SK-N-SH (cell line): ENCODE results near the gene ACSL3.

ENCODE experiments used
- MXI1 ChIP-seq: IDR thresholded peaks from 2 replicates; pipeline ENCODE4 v1.6.1; 2012; ENCODE audit warnings: mild to moderate bottlenecking, low read depth, low read length, improper control_type of control experiment
- POLR2AphosphoS5 ChIP-seq: IDR thresholded peaks from 2 replicates; pipeline ENCODE4 v1.6.1; 2012; ENCODE audit warnings: low read depth, low read length
- TF ChIP-seq, protein P1 (sequence below): IDR thresholded peaks from 2 replicates; pipeline ENCODE4 v1.6.1; 2012; ENCODE audit warnings: mild to moderate bottlenecking, low read depth, low read length, moderate library complexity
- TF ChIP-seq, protein P2 (sequence below): IDR thresholded peaks from 2 replicates; pipeline ENCODE4 v1.4.0; 2012; ENCODE audit warnings: low read depth, borderline replicate concordance
- TF ChIP-seq, protein P3 (sequence below): fragments of 200-600 bp; sonication (generic); IDR thresholded peaks from 2 replicates; pipeline ENCODE4 v1.6.1; 2017; ENCODE audit warnings: antibody characterized with exemption, mild to moderate bottlenecking, moderate library complexity

DNA sequence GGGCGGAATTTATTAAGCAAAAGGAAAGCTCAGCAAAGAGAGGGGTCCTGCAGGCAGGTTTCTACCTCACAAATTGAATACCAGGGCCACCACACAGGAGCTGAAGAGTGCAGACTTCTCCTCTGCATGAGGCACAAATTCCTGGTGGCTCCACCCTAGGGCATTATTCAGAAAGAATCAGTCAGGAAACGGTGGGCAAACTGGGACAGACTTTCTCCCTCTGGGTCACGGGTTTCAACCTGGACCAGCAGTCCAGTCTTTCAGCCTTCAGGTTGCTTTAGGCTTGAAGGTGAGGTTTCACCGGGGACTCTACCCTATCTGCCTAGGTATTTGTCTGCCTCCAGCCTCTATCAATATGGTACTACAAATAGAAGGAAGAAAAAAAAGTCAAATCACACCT lies 41.8 kb downstream of the ACSL3 start:
- TF ChIP-seq POLR2AphosphoS5 (no peak), MXI1 (no peak)
- TF ChIP-seq, protein P1, sequence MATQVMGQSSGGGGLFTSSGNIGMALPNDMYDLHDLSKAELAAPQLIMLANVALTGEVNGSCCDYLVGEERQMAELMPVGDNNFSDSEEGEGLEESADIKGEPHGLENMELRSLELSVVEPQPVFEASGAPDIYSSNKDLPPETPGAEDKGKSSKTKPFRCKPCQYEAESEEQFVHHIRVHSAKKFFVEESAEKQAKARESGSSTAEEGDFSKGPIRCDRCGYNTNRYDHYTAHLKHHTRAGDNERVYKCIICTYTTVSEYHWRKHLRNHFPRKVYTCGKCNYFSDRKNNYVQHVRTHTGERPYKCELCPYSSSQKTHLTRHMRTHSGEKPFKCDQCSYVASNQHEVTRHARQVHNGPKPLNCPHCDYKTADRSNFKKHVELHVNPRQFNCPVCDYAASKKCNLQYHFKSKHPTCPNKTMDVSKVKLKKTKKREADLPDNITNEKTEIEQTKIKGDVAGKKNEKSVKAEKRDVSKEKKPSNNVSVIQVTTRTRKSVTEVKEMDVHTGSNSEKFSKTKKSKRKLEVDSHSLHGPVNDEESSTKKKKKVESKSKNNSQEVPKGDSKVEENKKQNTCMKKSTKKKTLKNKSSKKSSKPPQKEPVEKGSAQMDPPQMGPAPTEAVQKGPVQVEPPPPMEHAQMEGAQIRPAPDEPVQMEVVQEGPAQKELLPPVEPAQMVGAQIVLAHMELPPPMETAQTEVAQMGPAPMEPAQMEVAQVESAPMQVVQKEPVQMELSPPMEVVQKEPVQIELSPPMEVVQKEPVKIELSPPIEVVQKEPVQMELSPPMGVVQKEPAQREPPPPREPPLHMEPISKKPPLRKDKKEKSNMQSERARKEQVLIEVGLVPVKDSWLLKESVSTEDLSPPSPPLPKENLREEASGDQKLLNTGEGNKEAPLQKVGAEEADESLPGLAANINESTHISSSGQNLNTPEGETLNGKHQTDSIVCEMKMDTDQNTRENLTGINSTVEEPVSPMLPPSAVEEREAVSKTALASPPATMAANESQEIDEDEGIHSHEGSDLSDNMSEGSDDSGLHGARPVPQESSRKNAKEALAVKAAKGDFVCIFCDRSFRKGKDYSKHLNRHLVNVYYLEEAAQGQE, result no peak
- TF ChIP-seq, protein P2, sequence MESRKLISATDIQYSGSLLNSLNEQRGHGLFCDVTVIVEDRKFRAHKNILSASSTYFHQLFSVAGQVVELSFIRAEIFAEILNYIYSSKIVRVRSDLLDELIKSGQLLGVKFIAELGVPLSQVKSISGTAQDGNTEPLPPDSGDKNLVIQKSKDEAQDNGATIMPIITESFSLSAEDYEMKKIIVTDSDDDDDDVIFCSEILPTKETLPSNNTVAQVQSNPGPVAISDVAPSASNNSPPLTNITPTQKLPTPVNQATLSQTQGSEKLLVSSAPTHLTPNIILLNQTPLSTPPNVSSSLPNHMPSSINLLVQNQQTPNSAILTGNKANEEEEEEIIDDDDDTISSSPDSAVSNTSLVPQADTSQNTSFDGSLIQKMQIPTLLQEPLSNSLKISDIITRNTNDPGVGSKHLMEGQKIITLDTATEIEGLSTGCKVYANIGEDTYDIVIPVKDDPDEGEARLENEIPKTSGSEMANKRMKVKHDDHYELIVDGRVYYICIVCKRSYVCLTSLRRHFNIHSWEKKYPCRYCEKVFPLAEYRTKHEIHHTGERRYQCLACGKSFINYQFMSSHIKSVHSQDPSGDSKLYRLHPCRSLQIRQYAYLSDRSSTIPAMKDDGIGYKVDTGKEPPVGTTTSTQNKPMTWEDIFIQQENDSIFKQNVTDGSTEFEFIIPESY, result no peak
- TF ChIP-seq, protein P3, sequence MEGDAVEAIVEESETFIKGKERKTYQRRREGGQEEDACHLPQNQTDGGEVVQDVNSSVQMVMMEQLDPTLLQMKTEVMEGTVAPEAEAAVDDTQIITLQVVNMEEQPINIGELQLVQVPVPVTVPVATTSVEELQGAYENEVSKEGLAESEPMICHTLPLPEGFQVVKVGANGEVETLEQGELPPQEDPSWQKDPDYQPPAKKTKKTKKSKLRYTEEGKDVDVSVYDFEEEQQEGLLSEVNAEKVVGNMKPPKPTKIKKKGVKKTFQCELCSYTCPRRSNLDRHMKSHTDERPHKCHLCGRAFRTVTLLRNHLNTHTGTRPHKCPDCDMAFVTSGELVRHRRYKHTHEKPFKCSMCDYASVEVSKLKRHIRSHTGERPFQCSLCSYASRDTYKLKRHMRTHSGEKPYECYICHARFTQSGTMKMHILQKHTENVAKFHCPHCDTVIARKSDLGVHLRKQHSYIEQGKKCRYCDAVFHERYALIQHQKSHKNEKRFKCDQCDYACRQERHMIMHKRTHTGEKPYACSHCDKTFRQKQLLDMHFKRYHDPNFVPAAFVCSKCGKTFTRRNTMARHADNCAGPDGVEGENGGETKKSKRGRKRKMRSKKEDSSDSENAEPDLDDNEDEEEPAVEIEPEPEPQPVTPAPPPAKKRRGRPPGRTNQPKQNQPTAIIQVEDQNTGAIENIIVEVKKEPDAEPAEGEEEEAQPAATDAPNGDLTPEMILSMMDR, result no peak
